KMS-11 (cell line): ENCODE measurements around the gene DTHD1.

Experiments used
- H2AFZ ChIP-seq: fragments of 200-600 bp; sonication (generic); 2 replicates; pipeline ENCODE4 v1.6.1; 2016; ENCODE audit warnings: antibody characterized with exemption, mixed run types, low read depth
- H3K27ac ChIP-seq: fragments of 200-600 bp; sonication (generic); 2 replicates; pipeline ENCODE4 v1.6.1; 2016; ENCODE audit warnings: mild to moderate bottlenecking, mixed run types
- H3K27me3 ChIP-seq: fragments of 200-600 bp; sonication (generic); 2 replicates; pipeline ENCODE4 v1.6.1; 2017; ENCODE audit warnings: mild to moderate bottlenecking, low read depth, mixed run types, moderate library complexity; ENCODE audit not compliant: insufficient read depth
- H3K36me3 ChIP-seq: fragments of 200-600 bp; sonication (generic); 2 replicates; pipeline ENCODE4 v1.6.1; 2017; ENCODE audit warnings: mild to moderate bottlenecking, mixed run types; ENCODE audit not compliant: insufficient read depth
- H3K4me1 ChIP-seq: fragments of 200-600 bp; sonication (generic); 2 replicates; pipeline ENCODE4 v1.6.1; 2016; ENCODE audit warnings: mild to moderate bottlenecking, low read depth, mixed run types; ENCODE audit not compliant: poor library complexity, severe bottlenecking
- H3K4me2 ChIP-seq: fragments of 200-600 bp; sonication (generic); 2 replicates; pipeline ENCODE4 v1.7.0; 2016; ENCODE audit warnings: mild to moderate bottlenecking, mixed run types
- H3K4me3 ChIP-seq: fragments of 200-600 bp; sonication (generic); IDR thresholded peaks from 2 replicates; pipeline ENCODE4 v1.6.1; 2017; ENCODE audit warnings: low read depth, low read length, mixed read lengths; ENCODE audit not compliant: insufficient read depth
- H3K79me2 ChIP-seq: fragments of 200-600 bp; sonication (generic); 2 replicates; pipeline ENCODE4 v1.6.1; 2016; ENCODE audit warnings: low read depth, mixed run types; ENCODE audit not compliant: insufficient read depth
- H3K9ac ChIP-seq: fragments of 200-600 bp; sonication (generic); 2 replicates; pipeline ENCODE4 v1.6.1; 2016; ENCODE audit warnings: mild to moderate bottlenecking, mixed run types
- H4K20me1 ChIP-seq: fragments of 200-600 bp; sonication (generic); 2 replicates; pipeline ENCODE4 v1.6.1; 2016; ENCODE audit warnings: mild to moderate bottlenecking, mixed run types; ENCODE audit not compliant: insufficient read depth
- CTCF ChIP-seq: fragments of 200-600 bp; sonication (generic); conservative IDR thresholded peaks from 2 replicates; pipeline ENCODE4 v1.6.1; 2017; ENCODE audit warnings: low read depth, mild to moderate bottlenecking, antibody characterized with exemption, low read length, moderate library complexity, mixed read lengths

The DTHD1 gene

GRCh38 chr4:36338973-36339372, 57.6 kb downstream of the DTHD1 start:
- Histone ChIP-seq H4K20me1 (no peaks in the 10 kb centered on the region), H3K9ac (no peak overlapping the region), H3K27me3 (no peaks in the 10 kb centered on the region), H2AFZ (no peak overlapping the region), H3K27ac (no peak overlapping the region), H3K4me2 (no peak overlapping the region), H3K4me3 (no peak overlapping the region), H3K36me3 (no peaks in the 10 kb centered on the region), H3K79me2 (no peaks in the 10 kb centered on the region), H3K4me1 (no peaks in the 10 kb centered on the region)
- no peak for TF ChIP-seq CTCF

- no peaks in the 10 kb centered on the region for H3K27me3 ChIP-seq
- H3K4me1 ChIP-seq, result no peaks in the 10 kb centered on the region
- H3K36me3 ChIP-seq, result no peaks in the 10 kb centered on the region
- TF ChIP-seq CTCF, result no peak
- no peak overlapping the region for H3K27ac ChIP-seq
- H2AFZ ChIP-seq, result no peak overlapping the region
- H3K9ac ChIP-seq, result no peak overlapping the region
- H3K79me2 ChIP-seq, result no peaks in the 10 kb centered on the region
- no peak overlapping the region for H3K4me2 ChIP-seq
- no peaks in the 10 kb centered on the region for H4K20me1 ChIP-seq
- H3K4me3 ChIP-seq, result no peak overlapping the region
These were observed 60.5 kb downstream of the DTHD1 start for GRCh38 chr4:36341936-36342335.

GRCh38 chr4:36343501-36344175, 62.2 kb downstream of the DTHD1 start:
- TF ChIP-seq CTCF, result no peak
- no peak overlapping the region for H3K4me2 ChIP-seq
- H3K79me2 ChIP-seq, result no peaks in the 10 kb centered on the region
- no peaks in the 10 kb centered on the region for H3K27me3 ChIP-seq
- H3K36me3 ChIP-seq, result no peaks in the 10 kb centered on the region
- H3K9ac ChIP-seq, result no peak overlapping the region
- no peak overlapping the region for H3K4me3 ChIP-seq
- no peaks in the 10 kb centered on the region for H4K20me1 ChIP-seq
- H3K4me1 ChIP-seq, result no peaks in the 10 kb centered on the region
- no peak overlapping the region for H2AFZ ChIP-seq
- no peak overlapping the region for H3K27ac ChIP-seq

- H3K79me2 ChIP-seq, result no peaks in the 10 kb centered on the region
- no peak overlapping the region for H2AFZ ChIP-seq
- H4K20me1 ChIP-seq, result no peaks in the 10 kb centered on the region
- no peaks in the 10 kb centered on the region for H3K27me3 ChIP-seq
- no peak overlapping the region for H3K27ac ChIP-seq
- no peak overlapping the region for H3K9ac ChIP-seq
- no peak overlapping the region for H3K4me2 ChIP-seq
- H3K4me3 ChIP-seq, result no peak overlapping the region
- no peaks in the 10 kb centered on the region for H3K36me3 ChIP-seq
- H3K4me1 ChIP-seq, result no peaks in the 10 kb centered on the region
- no peak for TF ChIP-seq CTCF
These were observed 67.1 kb downstream of the DTHD1 start for GRCh38 chr4:36348403-36348938.
